ENCODE results near the gene ATN1. TPM values are rescaled to one million over a fixed set of nuclear protein-coding genes. Genes with fewer than 3 reads are reported as not detected.

ATN1 gene
- total and polyA plus RNA-seq, 2 of the 8 experiments (the other 6 are each of a cell fraction or from before 2014, with no cell fraction given): 20.6 to 73.4 TPM

GRCh38 chr12:6965026-6965661, 37.4 kb downstream of the ATN1 start (continued):
- no peak for TF ChIP-seq NANOG (IDR thresholded peaks at IDR 0.05; ENCODE audit: insufficient read depth, low read depth, low read length, poor library complexity, severe bottlenecking)
- 0 out of 2 replicates have a peak, but pooled peaks have one; percentile 7 for TF ChIP-seq JUND (IDR thresholded peaks at IDR 0.05; ENCODE audit: low read length)
- TF ChIP-seq CBX5 (IDR thresholded peaks at IDR 0.05; ENCODE audit: low read depth, low read length): no peak
- no peak for TF ChIP-seq ASH2L (IDR thresholded peaks at IDR 0.05; ENCODE audit: low read length)
- no peak for TF ChIP-seq BRCA1 (IDR thresholded peaks at IDR 0.05; ENCODE audit: low read depth, low read length)
- TF ChIP-seq RAD21 (IDR thresholded peaks at IDR 0.05 in 1 of 2, conservative IDR thresholded peaks at IDR 0.05 in 1 of 2; ENCODE audit: low read depth in 2 of 2, low read length in 2 of 2): peak; percentile 64 to 72
- TF ChIP-seq BCL11A (IDR thresholded peaks at IDR 0.05; ENCODE audit: low read depth in 2 of 2, low read length in 2 of 2): no peak
- TF ChIP-seq GTF2F1 (IDR thresholded peaks at IDR 0.05; ENCODE audit: borderline replicate concordance, low read depth, low read length): no peak
- TF ChIP-seq TCF12 (IDR thresholded peaks at IDR 0.05; ENCODE audit: low read depth, low read length): no peak
- no peak for TF ChIP-seq POU5F1 (IDR thresholded peaks at IDR 0.05; ENCODE audit: low read depth, low read length)
- TF ChIP-seq SIRT6 (IDR thresholded peaks at IDR 0.05; ENCODE audit: low read length): no peak
- TF ChIP-seq YY1 (IDR thresholded peaks at IDR 0.05; ENCODE audit: low read depth, low read length): 0 out of 2 replicates have a peak, but pooled peaks have one; percentile 49
- TF ChIP-seq MAFK (IDR thresholded peaks at IDR 0.05; ENCODE audit: low read depth, low read length): no peak
- TF ChIP-seq SP4 (IDR thresholded peaks at IDR 0.05; ENCODE audit: low read length): no peak
- no peak for TF ChIP-seq RXRA (IDR thresholded peaks at IDR 0.05; ENCODE audit: insufficient read depth, low read depth, low read length)
- TF ChIP-seq ZNF274 (IDR thresholded peaks at IDR 0.05; ENCODE audit: borderline replicate concordance, extremely low read depth, low read length): no peak
- TF ChIP-seq, protein P1, sequence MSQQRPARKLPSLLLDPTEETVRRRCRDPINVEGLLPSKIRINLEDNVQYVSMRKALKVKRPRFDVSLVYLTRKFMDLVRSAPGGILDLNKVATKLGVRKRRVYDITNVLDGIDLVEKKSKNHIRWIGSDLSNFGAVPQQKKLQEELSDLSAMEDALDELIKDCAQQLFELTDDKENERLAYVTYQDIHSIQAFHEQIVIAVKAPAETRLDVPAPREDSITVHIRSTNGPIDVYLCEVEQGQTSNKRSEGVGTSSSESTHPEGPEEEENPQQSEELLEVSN (IDR thresholded peaks at IDR 0.05): no peak
- TF ChIP-seq EGR1 (IDR thresholded peaks at IDR 0.05; ENCODE audit: borderline replicate concordance, low read depth, low read length): no peak
- no peak for TF ChIP-seq SRF (IDR thresholded peaks at IDR 0.05; ENCODE audit: low read depth, low read length)
- TF ChIP-seq USF2 (IDR thresholded peaks at IDR 0.05; ENCODE audit: low read length): 0 out of 2 replicates have a peak, but pooled peaks have one; percentile 25
- TF ChIP-seq EZH2 (IDR thresholded peaks at IDR 0.05; ENCODE audit: low read depth, low read length, severe bottlenecking): no peak
- peak in 1 of 2 experiments; percentile 88; a peak in 2 of 4 replicates for TF ChIP-seq SIN3A (conservative IDR thresholded peaks at IDR 0.05 in 1 of 2, IDR thresholded peaks at IDR 0.05 in 1 of 2; ENCODE audit: low read depth in 1 of 2, low read length in 2 of 2)
- TF ChIP-seq CEBPB (IDR thresholded peaks at IDR 0.05; ENCODE audit: low read depth, low read length): no peak
- TF ChIP-seq RFX5 (IDR thresholded peaks at IDR 0.05; ENCODE audit: borderline replicate concordance, low read depth, low read length): no peak

All from H1 (cell line).